ENCODE measurements around the gene PIP5KL1.

The PIP5KL1 gene

DNA sequence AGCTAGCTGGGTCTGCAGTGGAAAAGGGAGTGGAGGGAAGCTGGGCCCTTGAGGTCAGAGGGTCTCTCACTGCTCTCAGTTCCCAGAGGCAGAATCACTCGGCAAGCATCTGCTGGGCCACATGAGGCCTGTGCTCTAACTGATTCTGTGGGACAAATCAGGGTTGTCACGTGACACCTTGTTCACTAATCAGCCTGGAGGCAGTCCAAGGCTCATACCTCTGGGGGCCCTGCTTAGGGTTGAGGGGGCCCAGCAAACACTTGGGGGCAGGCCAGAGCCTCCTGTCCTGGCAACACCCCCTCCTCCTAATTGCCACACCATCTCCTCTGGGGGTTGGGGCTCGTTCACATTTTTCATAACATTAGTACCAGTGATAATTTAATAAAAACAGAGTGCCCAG lies 16.2 kb upstream of the PIP5KL1 start:
- no peak for DNase-seq

DNA sequence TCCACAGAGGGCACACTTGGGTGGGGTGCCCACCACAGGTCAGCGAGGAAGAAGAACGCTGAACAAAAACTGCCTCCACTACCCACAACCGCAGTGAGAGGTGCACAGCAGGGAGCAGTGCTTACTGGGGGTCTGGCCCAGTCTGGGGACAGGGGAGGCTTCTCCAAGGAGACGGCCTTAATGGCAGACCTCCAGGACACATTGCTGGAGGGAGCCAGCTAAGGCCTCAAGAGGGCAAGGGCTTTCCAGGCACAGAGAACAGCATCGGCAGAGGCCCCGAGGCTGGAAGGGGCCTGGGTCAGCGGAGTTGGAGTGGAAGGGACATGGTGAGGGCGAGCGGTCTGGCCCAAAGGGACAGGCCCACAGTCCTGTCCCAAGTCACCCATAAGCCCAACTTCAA lies 15.4 kb upstream of the PIP5KL1 start:
- DNase-seq, result no peak

- no peak for DNase-seq
These were observed 14.8 kb upstream of the PIP5KL1 start for GRCh38 chr9:127945338-127945737.

DNA sequence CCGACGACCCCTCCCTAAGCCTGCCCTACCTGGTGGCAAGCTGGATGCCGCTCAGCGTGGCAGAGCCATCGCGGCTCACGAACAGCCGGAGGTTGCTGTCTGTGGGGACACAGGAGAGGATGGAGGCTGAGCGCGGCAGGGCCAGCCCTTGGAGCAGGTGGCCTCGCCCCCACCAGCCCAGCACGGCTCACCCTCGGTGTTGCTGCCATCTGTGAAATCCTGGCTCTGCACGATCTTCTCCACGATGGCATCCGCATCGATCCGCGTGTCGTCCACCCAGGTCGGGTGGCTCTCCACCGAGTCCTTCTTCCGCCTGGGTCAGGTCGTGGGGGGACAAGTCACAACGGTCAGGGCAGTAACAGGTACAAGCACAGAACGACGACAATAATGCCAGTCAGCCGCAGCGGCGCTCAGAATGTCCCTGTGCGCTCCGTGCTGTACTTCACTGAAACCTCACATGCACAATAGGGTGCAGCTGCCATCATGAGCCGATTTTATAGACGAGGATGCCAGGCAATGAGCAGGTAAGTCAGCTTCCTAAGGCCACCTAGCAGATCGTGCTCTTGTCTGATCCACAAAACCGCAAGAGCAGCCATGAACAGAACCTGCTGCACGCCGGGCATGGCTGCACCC lies 14.1 kb upstream of the PIP5KL1 start:
- DNase-seq, result no peak

GRCh38 chr9:127943731-127944144 lies 13.2 kb upstream of the PIP5KL1 start:
- peak; percentile 77 for DNase-seq

DNA sequence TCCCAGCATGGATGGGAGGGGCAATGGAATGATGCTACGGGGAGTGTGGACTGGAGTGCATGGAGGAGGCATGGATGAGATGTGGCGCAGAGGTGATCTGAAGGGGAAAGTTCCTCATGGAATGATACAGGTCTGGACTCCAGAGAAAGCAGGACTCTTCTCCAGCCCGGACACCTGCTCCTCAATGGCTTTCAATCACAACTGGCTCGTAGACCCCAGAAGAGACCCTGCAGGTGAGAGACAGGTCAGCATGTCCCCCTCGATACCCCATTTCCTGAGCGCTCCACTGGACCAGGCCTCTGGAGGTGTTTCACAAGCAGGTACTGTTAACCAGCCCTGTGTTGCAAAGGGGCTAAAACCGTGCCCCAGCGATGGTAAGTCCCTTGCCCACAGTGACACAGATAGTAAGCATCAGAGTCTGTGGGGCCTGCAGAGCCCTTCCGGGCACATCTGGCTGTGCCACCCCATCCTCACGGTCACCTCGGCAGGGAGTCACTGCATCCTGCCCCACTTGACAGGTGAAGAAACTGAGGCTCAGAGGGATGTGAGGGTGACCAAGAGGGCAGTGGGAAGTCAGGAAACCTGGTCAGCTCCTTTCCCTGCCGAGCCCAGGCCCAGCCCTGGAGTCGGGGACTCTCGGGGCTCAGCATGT lies 12.6 kb upstream of the PIP5KL1 start:
- no peak for DNase-seq

DNA sequence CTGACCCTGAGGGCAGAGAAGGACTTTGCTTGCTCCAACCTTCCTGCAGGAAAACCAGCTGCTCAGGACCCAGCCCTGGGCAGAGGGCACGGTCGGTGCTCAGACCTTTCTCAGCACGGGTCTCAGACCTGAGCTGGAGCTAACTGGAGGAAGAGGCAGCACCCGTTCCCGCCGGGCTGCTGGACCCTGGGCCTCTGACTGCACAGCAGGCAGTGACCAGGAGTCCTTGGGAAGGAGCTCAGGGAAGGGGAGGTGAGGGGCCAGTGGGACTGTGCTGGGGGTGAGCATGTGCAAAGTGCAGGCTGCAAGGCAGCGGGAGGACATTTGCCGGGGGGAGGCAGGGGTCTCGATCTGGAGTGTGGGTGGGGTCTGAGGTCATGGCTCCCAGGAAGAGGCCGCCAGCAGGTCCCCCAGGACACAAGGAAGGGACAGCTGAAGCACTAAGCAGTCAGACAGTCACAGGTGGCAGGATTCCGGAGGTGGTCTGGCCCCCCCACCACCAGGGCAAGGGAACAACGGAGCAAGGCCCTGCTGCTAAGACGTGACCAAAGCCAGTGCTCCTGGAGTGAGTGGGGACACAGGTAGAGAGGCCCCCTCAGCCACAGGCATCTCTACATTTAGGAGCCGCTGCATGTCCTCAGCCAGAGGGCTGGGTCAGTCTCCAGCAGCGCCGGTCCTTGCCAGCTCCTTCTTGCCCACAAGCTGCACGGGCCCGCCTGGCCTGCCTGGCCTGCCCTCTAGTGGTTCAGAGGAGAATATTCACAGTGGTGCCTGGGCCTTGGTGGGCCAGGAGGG lies 11.8 kb upstream of the PIP5KL1 start:
- peak; percentile 59 for DNase-seq

- no peak for DNase-seq
These were observed 11.3 kb upstream of the PIP5KL1 start for GRCh38 chr9:127941961-127942215.

DNA sequence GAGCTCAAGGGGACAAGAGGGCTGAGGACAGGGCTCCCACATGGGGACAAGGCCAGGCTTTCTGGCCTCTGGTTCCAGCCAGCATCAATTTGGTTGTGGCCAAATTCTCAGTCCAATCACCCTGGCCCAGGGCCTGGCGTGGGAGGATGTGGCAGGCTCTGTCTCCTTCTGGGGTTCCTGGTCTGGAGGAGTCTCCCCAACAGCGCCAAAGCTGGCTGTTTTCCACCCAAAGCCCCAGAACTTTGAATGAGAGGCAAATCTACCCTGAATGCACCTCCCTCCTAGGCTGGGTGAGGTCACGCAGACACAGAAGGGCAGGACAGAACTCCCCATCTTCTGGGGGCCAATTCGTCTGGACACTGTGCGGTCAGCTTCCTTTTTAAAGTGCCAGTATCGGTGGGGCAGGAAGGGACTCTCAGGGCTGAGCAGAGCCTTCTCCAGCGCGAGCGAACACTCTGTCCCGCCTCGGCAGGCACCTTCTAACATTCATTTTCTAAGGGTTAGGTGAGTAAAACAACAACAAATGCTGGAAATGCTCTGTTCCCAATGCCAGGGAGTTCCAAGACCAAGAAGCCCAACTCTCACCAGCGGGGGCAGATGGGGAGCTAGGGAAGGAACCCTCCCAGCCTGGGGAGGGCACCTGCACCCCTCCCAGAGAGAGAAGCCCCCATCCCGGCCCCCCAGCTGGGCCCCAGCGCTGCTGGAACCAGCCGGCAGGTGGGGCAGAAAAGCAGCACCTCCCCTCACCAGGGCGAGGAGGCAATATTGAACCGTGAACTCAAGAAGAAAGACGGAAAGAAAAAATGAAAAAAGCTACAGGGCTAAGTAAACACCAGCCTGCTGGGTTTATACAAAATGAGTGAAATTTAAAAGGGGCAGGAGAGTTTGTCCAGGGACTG lies 10.7 kb upstream of the PIP5KL1 start:
- no peak for DNase-seq

- DNase-seq, result no peak
These were observed 10.0 kb upstream of the PIP5KL1 start for GRCh38 chr9:127940593-127940992.

GRCh38 chr9:127938298-127938690 lies 7.7 kb upstream of the PIP5KL1 start:
- no peak for DNase-seq

GRCh38 chr9:127937388-127938297 lies 7.1 kb upstream of the PIP5KL1 start, which contains the start of gene DPM2:
TSS of gene DPM2 (minus strand) at chr9:127937854. CDS start at chr9:127937820, 34 bp downstream.
- peak; percentile 87 for DNase-seq

DNA sequence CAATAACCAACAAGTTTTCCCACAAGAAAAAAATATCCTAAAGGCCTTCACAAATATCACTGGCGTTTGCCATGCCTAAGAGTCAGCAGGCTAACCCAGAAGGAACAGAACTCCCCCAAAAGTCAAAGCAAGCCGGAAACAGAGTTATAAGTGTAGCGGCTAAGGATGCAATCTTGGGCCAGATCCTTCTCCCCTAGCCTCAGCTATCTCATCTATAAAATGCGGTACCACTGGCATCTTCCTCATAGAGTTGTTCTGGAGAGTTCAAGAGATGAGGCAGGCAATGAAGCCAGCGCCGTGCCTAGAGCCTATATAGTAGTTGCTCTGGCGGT lies 6.4 kb upstream of the PIP5KL1 start:
- DNase-seq, result no peak

- DNase-seq, result no peak
These were observed 5.8 kb upstream of the PIP5KL1 start for GRCh38 chr9:127936347-127936852.

- DNase-seq, result no peak
These were observed 5.2 kb upstream of the PIP5KL1 start for GRCh38 chr9:127935765-127936221.

DNA sequence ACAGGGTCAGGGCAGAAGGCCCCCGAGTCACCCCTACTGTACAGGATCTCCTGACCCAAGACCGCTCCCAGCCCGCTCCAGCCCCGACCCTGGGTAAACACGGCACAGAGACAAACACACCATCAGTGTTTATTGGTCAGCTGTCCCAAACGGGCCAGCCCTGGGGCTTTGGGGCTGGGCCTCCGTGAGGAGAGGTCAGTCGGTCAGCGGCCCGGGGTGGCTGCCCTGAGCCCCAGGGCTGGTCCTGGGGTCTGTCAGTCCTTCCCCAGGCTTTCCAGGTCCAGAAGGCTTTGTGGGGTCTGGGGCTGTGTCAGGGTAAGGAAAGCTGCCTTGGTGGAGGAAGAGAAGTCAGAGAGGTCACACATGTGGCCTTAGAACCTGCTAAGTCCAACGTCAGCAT lies 4.4 kb upstream of the PIP5KL1 start:
- DNase-seq, result no peak

GRCh38 chr9:127934248-127934647 lies 3.7 kb upstream of the PIP5KL1 start:
- DNase-seq, result no peak

DNA sequence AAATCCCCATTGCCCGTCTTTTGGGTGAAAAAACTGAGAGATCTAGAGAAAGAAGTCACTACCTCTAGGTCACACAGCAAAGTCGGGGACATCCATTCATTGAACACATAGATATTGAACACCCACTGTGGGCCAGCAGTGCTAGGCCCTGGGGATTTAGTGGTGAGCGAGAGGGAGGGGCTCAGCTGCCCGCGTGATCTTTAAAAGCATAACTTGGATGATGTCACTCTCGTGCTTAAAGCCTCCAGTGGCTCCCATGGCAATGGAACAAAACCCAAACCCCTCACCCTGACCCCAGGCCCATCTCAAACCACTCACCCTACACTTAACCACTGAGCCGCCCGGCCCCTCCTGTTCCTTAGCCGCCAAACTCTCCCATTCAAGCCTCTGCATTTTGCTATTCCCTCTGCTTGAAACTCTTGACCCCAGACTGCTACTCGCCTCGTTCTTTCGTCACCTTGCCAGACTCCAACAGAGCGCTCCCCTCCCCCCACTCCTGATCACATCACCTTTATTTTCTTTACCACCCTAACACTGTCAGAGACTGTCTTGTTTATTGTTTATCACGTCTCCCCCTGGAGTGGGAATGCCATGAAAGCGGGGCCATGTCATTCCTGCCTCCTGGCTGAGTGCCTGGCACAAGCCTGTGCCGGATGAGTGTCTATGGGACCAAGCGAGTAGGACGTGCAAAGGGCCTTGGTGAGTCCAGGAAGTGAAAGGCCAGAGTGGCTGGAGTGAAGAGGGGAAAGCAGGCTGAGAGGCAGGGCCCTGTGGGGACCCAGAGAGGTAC lies 710 bp upstream of the PIP5KL1 start:
- DNase-seq, result no peak

DNA sequence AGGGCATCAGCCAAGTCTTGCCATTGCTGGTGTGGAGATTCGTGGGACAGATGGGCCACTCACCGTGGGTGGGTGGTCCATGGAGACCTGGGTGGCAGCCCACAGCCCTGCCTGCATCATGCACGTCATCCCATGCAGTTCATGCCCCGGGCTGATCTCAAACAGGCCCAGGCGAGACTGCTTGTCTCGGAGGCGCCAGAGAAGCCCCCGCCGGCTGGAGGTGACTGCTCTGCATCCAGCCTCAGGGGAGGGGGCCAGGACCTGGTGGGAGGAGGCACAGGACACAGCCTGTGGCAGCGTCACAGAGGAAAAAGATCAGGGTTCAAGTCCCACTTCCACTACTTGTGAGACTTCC lies 975 bp downstream of the PIP5KL1 start:
- no peak for DNase-seq

GRCh38 chr9:127928676-127929624 lies 1.6 kb downstream of the PIP5KL1 start:
- no peak for DNase-seq
